ENCODE results near the gene CRB1. TPM values are rescaled to one million over a fixed set of nuclear protein-coding genes. Genes with fewer than 3 reads are reported as not detected.

CRB1 gene
- total RNA-seq (2013) = not detected
- not detected for polyA plus RNA-seq
- not detected in 2 replicates for polyA minus RNA-seq
- total RNA-seq = 0 to 4.4 (median 0.17) reads per million in 11 experiments

- H3K9me3 ChIP-seq (replicated peaks in 1 of 2; ENCODE audit: control insufficient read depth in 1 of 2, insufficient read depth in 1 of 2, low read length in 2 of 2) = no peaks in the 10 kb centered on the region
- Mint-ChIP-seq H3K27ac (no peak within 1 kb of the TSS), H3K36me3 (no peaks in the 10 kb centered on the region), H3K4me3 (no peak within 1 kb of the TSS), H3K9me3 (peaks cover 0 to 10% (median 2%) of the 10 kb centered on the region in 7 donors), H3K27me3 (ENCODE audit: low read depth in 3 of 3) (peaks cover 0 to 1% (median 0%) of the 10 kb centered on the region in 3 donors), H3K4me1 (no peaks in the 10 kb centered on the region)
- H4K20me1 ChIP-seq (ENCODE audit: insufficient read depth, low read length) = no peaks in the 10 kb centered on the region
- H3K4me3 ChIP-seq (replicated peaks in 1 of 3; ENCODE audit: low read depth in 2 of 3, low read length in 3 of 3) = no peak within 1 kb of the TSS
- TF ChIP-seq, protein P1, sequence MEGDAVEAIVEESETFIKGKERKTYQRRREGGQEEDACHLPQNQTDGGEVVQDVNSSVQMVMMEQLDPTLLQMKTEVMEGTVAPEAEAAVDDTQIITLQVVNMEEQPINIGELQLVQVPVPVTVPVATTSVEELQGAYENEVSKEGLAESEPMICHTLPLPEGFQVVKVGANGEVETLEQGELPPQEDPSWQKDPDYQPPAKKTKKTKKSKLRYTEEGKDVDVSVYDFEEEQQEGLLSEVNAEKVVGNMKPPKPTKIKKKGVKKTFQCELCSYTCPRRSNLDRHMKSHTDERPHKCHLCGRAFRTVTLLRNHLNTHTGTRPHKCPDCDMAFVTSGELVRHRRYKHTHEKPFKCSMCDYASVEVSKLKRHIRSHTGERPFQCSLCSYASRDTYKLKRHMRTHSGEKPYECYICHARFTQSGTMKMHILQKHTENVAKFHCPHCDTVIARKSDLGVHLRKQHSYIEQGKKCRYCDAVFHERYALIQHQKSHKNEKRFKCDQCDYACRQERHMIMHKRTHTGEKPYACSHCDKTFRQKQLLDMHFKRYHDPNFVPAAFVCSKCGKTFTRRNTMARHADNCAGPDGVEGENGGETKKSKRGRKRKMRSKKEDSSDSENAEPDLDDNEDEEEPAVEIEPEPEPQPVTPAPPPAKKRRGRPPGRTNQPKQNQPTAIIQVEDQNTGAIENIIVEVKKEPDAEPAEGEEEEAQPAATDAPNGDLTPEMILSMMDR (IDR thresholded peaks at IDR 0.05) = no peak
- no peaks in the 10 kb centered on the region for H3K79me2 ChIP-seq (ENCODE audit: insufficient read depth, low read length)
- H3K27me3 ChIP-seq (ENCODE audit: control insufficient read depth in 2 of 2, insufficient read depth in 2 of 2, low read length in 2 of 2) = no peaks in the 10 kb centered on the region
- DNase-seq = no peak
- no peak within 1 kb of the TSS for H3K9ac ChIP-seq (ENCODE audit: insufficient read depth, low read length, poor library complexity, severe bottlenecking)
- H3K36me3 ChIP-seq (replicated peaks in 1 of 2; ENCODE audit: control insufficient read depth in 1 of 2, insufficient read depth in 2 of 2, low read length in 2 of 2) = no peaks in the 10 kb centered on the region
- WGBS (ENCODE audit: insufficient coverage) = 92% methylated on average over 2 of the region's 4 CpGs
- H3K4me2 ChIP-seq (replicated peaks; ENCODE audit: extremely low read depth, low read length, poor library complexity, severe bottlenecking) = no peak within 1 kb of the TSS
- H3K27ac ChIP-seq (ENCODE audit: low read depth in 1 of 2, low read length in 2 of 2) = no peak within 1 kb of the TSS
- H2AFZ ChIP-seq (ENCODE audit: insufficient read depth, low read depth, low read length, poor library complexity, severe bottlenecking) = no peak within 1 kb of the TSS
- no peaks in the 10 kb centered on the region for H3K4me1 ChIP-seq (ENCODE audit: control insufficient read depth in 1 of 2, insufficient read depth in 2 of 2, low read length in 2 of 2)
- intact Hi-C loops (cut with micrococcal nuclease) = no loop called here
These were observed at the start of gene CRB1 for GRCh38 chr1:197268012-197268411. Gene CRB1 (plus strand): TSS chr1:197268252. CDS start chr1:197268413, 161 bp downstream.

DNA sequence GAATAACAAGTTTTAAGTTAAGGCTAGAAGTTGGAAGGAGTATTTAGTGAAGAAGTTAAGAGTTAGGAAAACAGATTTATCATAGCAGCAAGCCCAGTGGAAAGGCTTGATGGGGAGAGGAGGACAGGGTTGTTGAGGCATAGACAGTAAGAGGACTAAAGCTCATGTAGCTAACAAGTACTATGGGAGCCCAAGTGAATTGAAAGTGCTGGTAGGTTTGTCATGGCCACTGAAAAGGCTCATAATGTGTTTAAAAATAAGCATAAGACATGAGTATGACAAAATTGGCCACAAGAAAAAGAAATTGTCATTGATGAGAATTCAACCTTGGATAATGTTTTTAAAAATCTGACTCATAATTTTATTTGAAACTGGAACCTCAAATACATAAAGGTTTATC is 49.2 kb upstream of the CRB1 start:
- no peaks in the 10 kb centered on the region for H3K79me2 ChIP-seq (ENCODE audit: insufficient read depth, low read length)
- no peaks in the 10 kb centered on the region for H4K20me1 ChIP-seq (ENCODE audit: insufficient read depth, low read length)
- no peak overlapping the region for H3K4me3 Mint-ChIP-seq
- no peak overlapping the region for H2AFZ ChIP-seq (ENCODE audit: insufficient read depth, low read depth, low read length, poor library complexity, severe bottlenecking)
- no peak overlapping the region for H3K4me3 ChIP-seq (replicated peaks in 1 of 3; ENCODE audit: low read depth in 2 of 3, low read length in 3 of 3)
- intact Hi-C loops (cut with micrococcal nuclease) = no loop called here
- H3K36me3 Mint-ChIP-seq = no peaks in the 10 kb centered on the region
- TF ChIP-seq, protein P1 (IDR thresholded peaks at IDR 0.05) = no peak
- no peak overlapping the region for H3K4me2 ChIP-seq (replicated peaks; ENCODE audit: extremely low read depth, low read length, poor library complexity, severe bottlenecking)
- no peak overlapping the region for H3K9ac ChIP-seq (ENCODE audit: insufficient read depth, low read length, poor library complexity, severe bottlenecking)
- no peaks in the 10 kb centered on the region for H3K27me3 ChIP-seq (ENCODE audit: control insufficient read depth in 2 of 2, insufficient read depth in 2 of 2, low read length in 2 of 2)
- no peaks in the 10 kb centered on the region for H3K9me3 ChIP-seq (replicated peaks in 1 of 2; ENCODE audit: control insufficient read depth in 1 of 2, insufficient read depth in 1 of 2, low read length in 2 of 2)
- H3K27ac Mint-ChIP-seq = no peak overlapping the region
- H3K4me1 ChIP-seq (ENCODE audit: control insufficient read depth in 1 of 2, insufficient read depth in 2 of 2, low read length in 2 of 2) = no peaks in the 10 kb centered on the region
- H3K4me1 Mint-ChIP-seq = no peaks in the 10 kb centered on the region
- no peaks in the 10 kb centered on the region for H3K36me3 ChIP-seq (replicated peaks in 1 of 2; ENCODE audit: control insufficient read depth in 1 of 2, insufficient read depth in 2 of 2, low read length in 2 of 2)
- H3K27me3 Mint-ChIP-seq (ENCODE audit: low read depth in 3 of 3) = peaks cover 0 to 1% (median 0%) of the 10 kb centered on the region in 3 donors
- H3K27ac ChIP-seq (ENCODE audit: low read depth in 1 of 2, low read length in 2 of 2) = no peak overlapping the region
- no peak for DNase-seq
- peaks cover 0 to 6% (median 1%) of the 10 kb centered on the region in 7 donors for H3K9me3 Mint-ChIP-seq

Data from CD14-positive monocyte (primary cell).